ENCODE measurements around the gene CLK3. TPM values are rescaled to one million over a fixed set of nuclear protein-coding genes. Genes with fewer than 3 reads are reported as not detected.

CLK3 gene
- total and polyA plus RNA-seq, 2 experiments from 2014 or later: 100 to 319 TPM

- Histone ChIP-seq H3K36me3 (peaks cover 37% of the 10 kb centered on the region), H3K4me1 (ENCODE audit: low read depth) (no peaks in the 10 kb centered on the region), H3K9me3 (ENCODE audit: low read depth) (no peaks in the 10 kb centered on the region), H3K27me3 (no peaks in the 10 kb centered on the region), H3K27ac (no peak overlapping the region), H3K4me3 (no peak overlapping the region)
- TF ChIP-seq CTCF (IDR thresholded peaks at IDR 0.05; ENCODE audit: low read depth, low read length): no peak
- DNase-seq (ENCODE audit: low read depth in 1 of 2, low spot score in 1 of 2): no peak
Observed at GRCh38 chr15:74633781-74634180, 18.1 kb downstream of the CLK3 start.

- Histone ChIP-seq H3K4me3 (no peak overlapping the region), H3K9me3 (ENCODE audit: low read depth) (no peaks in the 10 kb centered on the region), H3K4me1 (ENCODE audit: low read depth) (no peaks in the 10 kb centered on the region), H3K27ac (no peak overlapping the region), H3K36me3 (peaks cover 25% of the 10 kb centered on the region), H3K27me3 (no peaks in the 10 kb centered on the region)
- DNase-seq (ENCODE audit: low read depth in 1 of 2, low spot score in 1 of 2): peak; percentile 68 to 76
- TF ChIP-seq CTCF (IDR thresholded peaks at IDR 0.05; ENCODE audit: low read depth, low read length): peak; percentile 87
Observed at GRCh38 chr15:74635228-74635627, 19.6 kb downstream of the CLK3 start.

GRCh38 chr15:74636984-74637383 lies 21.3 kb downstream of the CLK3 start:
- Histone ChIP-seq H3K27ac (no peak overlapping the region), H3K4me3 (no peak overlapping the region), H3K9me3 (ENCODE audit: low read depth) (no peaks in the 10 kb centered on the region), H3K27me3 (no peaks in the 10 kb centered on the region), H3K4me1 (ENCODE audit: low read depth) (peaks cover 10% of the 10 kb centered on the region), H3K36me3 (peaks cover 23% of the 10 kb centered on the region)
- DNase-seq (ENCODE audit: low read depth in 1 of 2, low spot score in 1 of 2): no peak
- TF ChIP-seq CTCF (IDR thresholded peaks at IDR 0.05; ENCODE audit: low read depth, low read length): no peak

GRCh38 chr15:74641151-74641550 lies 25.5 kb downstream of the CLK3 start:
- H3K4me1 ChIP-seq (ENCODE audit: low read depth): peaks cover 39% of the 10 kb centered on the region
- H3K27ac ChIP-seq: peak overlapping the region; percentile 89
- no peaks in the 10 kb centered on the region for H3K27me3 ChIP-seq
- peaks cover 3% of the 10 kb centered on the region for H3K36me3 ChIP-seq
- H3K9me3 ChIP-seq (ENCODE audit: low read depth): no peaks in the 10 kb centered on the region
- no peak overlapping the region for H3K4me3 ChIP-seq
- TF ChIP-seq CTCF (IDR thresholded peaks at IDR 0.05; ENCODE audit: low read depth, low read length): no peak
- DNase-seq (ENCODE audit: low read depth in 1 of 2, low spot score in 1 of 2): no peak

GRCh38 chr15:74642348-74642733 lies 26.7 kb downstream of the CLK3 start:
- Histone ChIP-seq H3K27me3 (no peaks in the 10 kb centered on the region), H3K27ac (peak overlapping the region; percentile 89), H3K36me3 (no peaks in the 10 kb centered on the region), H3K4me1 (ENCODE audit: low read depth) (peaks cover 48% of the 10 kb centered on the region), H3K9me3 (ENCODE audit: low read depth) (no peaks in the 10 kb centered on the region), H3K4me3 (no peak overlapping the region)
- DNase-seq (ENCODE audit: low read depth in 1 of 2, low spot score in 1 of 2): peak in 1 of 2 donors; percentile 41
- TF ChIP-seq CTCF (IDR thresholded peaks at IDR 0.05; ENCODE audit: low read depth, low read length): no peak
